Activated CD4-positive, alpha-beta memory T cell treated with anti-CD3 and anti-CD28 coated beads, Interleukin-2, amount 10 ng/mL, durations not matched to agents 7 days and 5 days (primary cell): ENCODE measurements around the gene DZIP1L. TPM values are rescaled to one million over a fixed set of nuclear protein-coding genes. Genes with fewer than 3 reads are reported as not detected.

ENCODE experiments used
- total RNA-seq, 2 experiments: library from RNA; stranded (reverse); gene quantifications; one replicate each; pipeline ENCODE4 v1.2.3, GENCODE V29; 2021

Gene DZIP1L
- total RNA-seq, 2 experiments from 2014 or later: 0.05 TPM; not detected in 1

Other genes starting within 250 kb of the DZIP1L start
- gene CLDN18, start 105.4 kb downstream of the DZIP1L start, total RNA-seq: not detected
- gene A4GNT, start 16.8 kb upstream of the DZIP1L start, total RNA-seq: not detected
- 10 to 100 TPM; 19.4 to 20.0 TPM for gene DBR1, start 59.3 kb upstream of the DZIP1L start, total RNA-seq
- gene ARMC8, start 71.7 kb upstream of the DZIP1L start, total RNA-seq: 10 to 100 TPM; 44.0 to 50.1 TPM
- gene NME9, start 214.2 kb upstream of the DZIP1L start, total RNA-seq: under 1 TPM; 0.20 to 0.43 TPM
- gene MRAS, start 233.0 kb upstream of the DZIP1L start, total RNA-seq: not detected